Stimulated activated CD8-positive, alpha-beta memory T cell treated with anti-CD3 and anti-CD28 coated beads, Interleukin-15, amount 100 ng/mL, for 48 hours (primary cell): ENCODE measurements around the gene PTPN9.
A peak's percentile ranks its signal among the peaks of the same experiment; 100 is the strongest.
"Not testable (repeated sequence)": the region's sequence is repeated elsewhere in the genome, so short reads cannot be mapped to it uniquely, and the experiment has no call there.

Source experiments
- DNase-seq, 2 donors: peaks; one replicate each; pipeline ENCODE4 v3.0.0-alpha.2; 2020; ENCODE audit warnings: low read depth in 2 of 2

PTPN9 gene

DNA sequence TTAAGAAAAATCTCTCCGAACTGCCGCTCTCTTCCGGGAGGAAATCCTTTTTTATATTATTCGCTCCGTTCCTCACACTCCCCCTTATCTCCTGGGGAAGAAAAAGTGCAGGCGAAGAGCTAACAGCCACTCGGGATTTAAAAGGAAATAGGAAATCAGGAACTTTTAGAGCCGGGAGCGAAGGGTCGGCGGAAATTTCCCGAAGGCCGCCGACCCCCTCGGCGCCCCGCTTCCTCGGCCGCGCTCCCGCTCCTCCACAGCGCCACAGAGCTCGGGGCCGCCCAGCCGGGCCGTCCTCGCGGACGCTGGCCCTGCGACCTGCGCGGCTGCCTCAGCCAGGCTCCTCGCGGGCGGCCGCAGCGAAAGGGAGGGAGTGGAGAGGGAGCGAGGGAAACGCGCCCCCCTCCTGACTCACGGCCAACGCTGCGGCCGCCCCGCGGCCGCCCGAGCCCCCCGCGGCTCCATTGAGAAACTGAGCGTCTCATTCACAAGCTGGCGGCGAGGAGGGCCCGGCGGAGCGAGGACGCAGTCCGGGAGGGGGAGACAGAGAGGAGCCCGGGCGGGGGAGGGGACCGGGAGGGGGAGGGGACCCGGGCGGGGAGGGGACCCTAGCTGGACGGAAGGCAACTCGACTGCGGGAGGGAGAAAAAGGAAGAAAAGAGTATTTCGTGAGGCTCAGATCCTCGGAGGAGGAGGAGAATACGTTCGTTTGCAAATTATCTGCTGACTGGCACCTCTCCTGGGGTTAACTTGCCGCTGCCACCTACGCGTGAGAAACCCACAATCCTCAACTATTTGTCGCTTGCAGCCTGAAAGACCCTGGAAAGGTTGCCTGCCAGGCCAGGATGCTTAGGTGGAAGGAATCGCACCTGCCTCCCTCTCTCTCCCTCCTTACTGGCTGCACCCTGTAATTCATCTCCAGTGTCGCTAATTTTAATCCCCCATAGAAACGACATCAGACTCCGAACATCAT is at the start of gene PTPN9:
PTPN9 (minus strand) TSS at position 368 of the 973 bp plus-strand sequence. CDS start 539 bp downstream, outside the sequence.
- peak; percentile 56 to 62 for DNase-seq

DNA sequence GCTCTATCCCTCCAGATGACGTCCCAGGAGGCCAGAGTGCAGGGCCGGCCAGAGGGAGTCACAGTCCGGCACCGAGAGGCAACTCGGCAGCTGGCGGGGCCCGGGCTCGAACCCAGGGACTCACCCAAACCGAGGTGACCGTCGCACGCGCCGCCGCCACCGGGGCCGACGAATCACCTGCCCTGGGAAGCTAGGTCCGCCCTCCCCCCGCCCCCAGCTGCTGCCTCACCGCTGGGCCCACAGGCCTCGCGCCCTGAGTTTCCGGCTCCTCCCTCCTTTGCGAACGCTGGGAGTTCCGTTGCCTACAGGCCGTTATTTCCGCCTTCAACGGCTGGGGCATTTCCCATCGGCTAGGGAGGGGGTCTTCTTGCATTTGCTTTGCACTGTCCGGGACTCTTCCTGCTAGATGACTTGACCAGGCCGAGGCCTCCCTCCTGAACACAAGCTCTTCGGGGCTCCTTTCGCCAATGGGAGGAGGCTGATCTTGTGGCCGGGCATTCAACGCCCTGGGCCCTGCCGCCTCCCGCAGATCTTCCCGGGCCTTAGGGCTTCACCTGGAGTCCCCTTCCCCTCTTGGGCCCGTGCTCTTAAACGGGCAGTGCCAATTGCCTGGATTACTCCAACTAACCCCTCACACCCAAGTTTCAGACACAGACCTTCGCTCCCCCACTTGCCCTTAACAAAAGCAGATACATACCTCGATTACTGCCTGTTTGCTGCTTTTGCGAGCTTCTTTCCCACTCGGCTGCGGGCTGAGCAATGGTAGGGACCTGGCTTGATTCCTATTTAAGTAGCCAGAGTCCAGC is 46.6 kb upstream of the PTPN9 start, which contains the start of gene SNUPN:
SNUPN (minus strand) TSS at position 184 of the 806 bp plus-strand sequence. CDS start 4,674 bp downstream, outside the sequence.
- DNase-seq = peak; percentile 92

DNA sequence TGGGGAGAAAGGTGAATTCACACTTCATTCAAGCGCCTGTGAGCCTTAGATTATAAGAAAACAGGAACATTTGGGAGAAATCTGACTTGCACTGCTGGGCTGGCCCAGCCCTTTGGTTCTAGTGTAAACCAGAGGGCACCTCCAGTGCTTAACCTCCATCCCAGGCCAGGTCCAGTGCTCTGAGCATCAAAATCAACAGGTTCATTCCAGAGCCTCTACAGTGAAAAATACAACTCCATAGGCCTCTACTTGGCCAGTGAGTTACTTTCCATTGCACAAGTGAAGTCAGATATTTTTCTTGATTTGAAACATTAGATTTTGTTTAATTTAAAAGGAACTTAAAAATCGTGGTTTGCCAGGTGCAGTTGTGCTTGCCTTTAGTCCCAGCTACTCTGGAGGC is 43.4 kb upstream of the PTPN9 start:
- no peak for DNase-seq

GRCh38 chr15:75620841-75621391 is 41.8 kb upstream of the PTPN9 start:
- no peak for DNase-seq

- DNase-seq = no peak
Measured at GRCh38 chr15:75620058-75620820, 41.1 kb upstream of the PTPN9 start.

GRCh38 chr15:75616766-75617165 is 37.7 kb upstream of the PTPN9 start:
- DNase-seq = no peak

- DNase-seq = no peak
Measured at GRCh38 chr15:75606711-75607699, 27.9 kb upstream of the PTPN9 start.

DNA sequence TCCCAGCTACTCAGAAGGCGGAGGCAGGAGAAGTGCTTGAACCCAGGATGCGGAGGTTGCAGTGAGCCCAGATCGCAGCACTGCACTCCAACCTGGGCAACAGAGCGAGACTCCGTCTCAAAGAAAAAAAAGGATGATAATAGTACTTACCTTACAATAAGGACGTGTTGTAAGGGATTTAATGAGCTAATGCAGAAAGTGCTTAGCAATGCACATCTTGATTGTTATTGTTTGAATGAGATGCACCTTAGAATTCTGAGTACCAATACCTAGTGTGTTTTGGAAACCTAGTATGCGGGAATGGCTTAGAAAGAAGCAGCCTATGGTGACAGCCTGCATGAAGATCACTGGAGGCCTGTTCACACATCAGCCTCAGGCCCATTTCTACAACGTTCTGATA is 26.9 kb upstream of the PTPN9 start:
- no peak for DNase-seq

DNA sequence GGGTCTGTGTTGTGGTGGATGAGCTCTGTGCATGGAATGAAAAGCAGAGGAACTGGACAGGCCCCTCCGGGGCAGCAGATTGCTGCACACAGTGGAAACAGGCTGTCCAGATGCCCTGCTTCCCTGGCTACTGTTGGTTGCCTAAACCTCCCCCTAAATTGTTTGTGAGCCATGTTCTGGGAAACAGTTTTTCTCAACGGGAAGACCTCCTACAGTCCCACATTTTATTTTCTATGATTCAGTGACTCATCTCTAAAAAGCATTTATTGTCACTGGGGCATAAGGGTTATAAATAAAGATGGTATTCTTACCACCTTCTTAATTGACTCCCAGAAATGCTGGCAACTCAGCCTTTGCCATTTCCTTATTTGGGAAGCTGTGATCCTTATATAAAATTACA is 20.3 kb upstream of the PTPN9 start:
- no peak for DNase-seq

- DNase-seq = no peak
Measured at GRCh38 chr15:75598361-75598760, 19.2 kb upstream of the PTPN9 start.

GRCh38 chr15:75597667-75598341 is 18.7 kb upstream of the PTPN9 start:
- DNase-seq = no peak

DNA sequence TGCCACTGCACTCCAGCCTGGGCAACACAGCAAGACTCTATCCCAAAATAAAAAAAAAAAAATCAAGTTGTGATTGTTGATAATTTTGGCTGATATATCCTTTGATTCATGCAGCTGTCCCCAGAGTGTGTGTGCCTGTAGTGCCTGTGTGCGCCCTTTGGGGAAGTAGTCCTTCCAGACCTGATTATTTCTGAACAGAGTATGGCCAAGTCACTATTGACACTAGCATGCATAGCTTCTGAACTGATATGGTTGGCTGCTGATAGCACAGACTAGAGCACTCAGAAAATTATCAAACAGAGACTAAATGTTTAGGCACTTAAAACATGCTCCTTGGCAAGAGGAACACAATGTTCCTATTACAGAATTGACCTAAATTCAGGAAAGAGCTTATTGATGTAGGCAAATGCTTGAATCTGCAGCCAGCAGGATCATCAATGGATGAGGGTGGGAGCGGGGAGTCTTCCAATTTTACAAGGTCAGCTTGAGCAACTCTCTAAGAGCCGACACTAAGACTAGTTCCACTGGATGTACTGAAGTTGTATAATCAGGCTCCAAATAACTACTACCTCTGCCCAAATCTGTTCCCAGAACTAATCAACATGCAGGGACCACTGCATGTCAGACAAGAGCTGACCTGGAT is 17.7 kb upstream of the PTPN9 start:
- DNase-seq = no peak

DNA sequence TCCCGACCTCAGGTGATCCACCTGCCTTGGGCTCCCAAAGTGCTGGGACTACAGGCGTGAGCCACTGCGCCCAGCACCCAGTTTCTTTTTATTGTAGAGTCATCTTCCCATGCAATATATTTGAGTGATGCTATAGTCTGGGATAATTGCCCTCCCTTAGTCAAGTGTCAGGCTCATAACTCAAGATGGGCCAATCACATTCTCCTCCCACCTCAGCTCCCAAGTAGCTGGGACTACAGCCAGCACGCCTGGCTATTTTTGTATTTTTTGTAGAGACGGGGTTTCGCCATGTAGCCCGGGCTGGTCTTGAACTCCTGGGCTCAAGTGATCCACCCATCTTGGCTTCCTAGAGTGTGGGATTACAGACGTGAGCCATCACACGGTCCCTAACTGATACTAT is 15.2 kb upstream of the PTPN9 start:
- DNase-seq = no peak

GRCh38 chr15:75591655-75592364 is 12.7 kb upstream of the PTPN9 start:
- no peak for DNase-seq

DNA sequence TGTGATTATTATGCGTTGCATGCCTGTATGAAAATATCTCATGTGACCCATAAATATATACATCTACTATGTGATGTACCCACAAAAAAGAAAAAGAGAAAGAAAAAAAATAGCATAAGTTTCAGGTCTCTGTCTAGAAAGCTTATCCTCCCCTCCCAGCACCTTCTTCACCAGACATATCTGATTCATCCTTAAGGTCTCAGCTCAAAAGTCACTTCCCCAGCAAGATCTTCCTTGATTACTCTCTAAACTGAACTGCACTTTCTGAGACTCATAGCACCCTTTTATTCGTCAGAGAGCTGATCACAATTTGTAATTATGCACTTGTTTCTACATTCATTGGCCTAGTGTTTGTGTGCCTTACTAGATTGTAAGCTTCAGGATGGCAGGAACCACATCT is 11.1 kb upstream of the PTPN9 start:
- no peak for DNase-seq

DNA sequence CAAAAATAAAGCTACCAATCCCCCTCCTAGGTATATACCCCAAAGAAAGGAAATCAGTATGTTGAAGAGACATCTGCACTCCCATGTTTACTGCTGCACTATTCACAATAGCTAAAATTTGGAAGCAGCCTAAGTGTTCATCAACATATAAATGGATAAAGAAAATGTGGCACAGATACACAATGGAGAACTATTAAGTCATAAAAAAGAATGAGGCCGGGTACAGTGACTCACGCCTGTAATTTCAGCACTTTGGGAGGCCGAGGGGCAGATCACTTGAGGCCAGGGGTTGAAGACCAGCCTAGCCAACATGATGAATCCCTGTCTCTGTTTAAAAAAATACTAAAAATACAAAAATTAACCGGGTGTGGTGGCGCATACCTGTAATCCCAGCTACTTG is 10.0 kb upstream of the PTPN9 start:
- DNase-seq = no peak

DNA sequence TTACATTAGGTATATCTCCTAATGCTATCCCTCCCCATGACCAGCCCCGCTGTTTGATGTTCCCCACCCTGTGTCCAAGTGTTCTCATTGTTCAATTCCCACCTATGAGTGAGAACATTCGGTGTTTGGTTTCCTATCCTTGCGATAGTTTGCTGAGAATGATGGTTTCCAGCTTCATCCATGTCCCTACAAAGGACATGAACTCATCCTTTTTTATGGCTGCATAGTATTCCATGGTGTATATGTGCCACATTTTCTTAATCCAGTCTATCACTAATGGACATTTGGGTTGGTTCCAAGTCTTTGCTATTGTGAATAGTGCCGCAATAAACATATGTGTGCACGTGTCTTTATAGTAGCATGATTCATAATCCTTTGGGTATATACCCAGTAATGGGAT is 7.3 kb upstream of the PTPN9 start:
- DNase-seq = not testable (repeated sequence)

DNA sequence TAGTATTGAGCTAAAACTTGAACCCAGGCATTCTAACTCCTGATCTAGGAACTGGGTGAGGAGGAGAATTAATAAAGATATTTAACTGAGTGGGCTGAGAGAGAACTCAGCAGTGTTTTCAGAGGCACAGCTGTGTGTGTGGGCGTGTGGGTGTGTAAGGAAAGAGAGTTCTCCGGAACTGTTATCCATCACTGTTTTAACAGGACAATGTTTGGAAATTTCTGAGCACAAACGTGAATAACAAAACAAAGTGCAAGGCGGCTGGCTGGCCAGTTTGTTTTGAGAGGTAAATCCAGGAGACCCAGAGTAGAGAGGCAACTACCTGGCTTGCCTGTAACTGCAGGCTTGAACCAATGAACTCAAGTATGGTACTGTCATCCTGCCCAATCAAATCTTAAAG is 5.0 kb upstream of the PTPN9 start:
- DNase-seq = no peak
